CD4-positive, alpha-beta T cell treated with Interferon alpha-2 for 1 hour (primary cell): Measurements from ENCODE around the gene GTF2H4.

Experiments
- DNase-seq, 2 donors: peaks; one replicate each; pipeline ENCODE4 v3.0.0-alpha.2; 2020 to 2022

GTF2H4 gene

DNA sequence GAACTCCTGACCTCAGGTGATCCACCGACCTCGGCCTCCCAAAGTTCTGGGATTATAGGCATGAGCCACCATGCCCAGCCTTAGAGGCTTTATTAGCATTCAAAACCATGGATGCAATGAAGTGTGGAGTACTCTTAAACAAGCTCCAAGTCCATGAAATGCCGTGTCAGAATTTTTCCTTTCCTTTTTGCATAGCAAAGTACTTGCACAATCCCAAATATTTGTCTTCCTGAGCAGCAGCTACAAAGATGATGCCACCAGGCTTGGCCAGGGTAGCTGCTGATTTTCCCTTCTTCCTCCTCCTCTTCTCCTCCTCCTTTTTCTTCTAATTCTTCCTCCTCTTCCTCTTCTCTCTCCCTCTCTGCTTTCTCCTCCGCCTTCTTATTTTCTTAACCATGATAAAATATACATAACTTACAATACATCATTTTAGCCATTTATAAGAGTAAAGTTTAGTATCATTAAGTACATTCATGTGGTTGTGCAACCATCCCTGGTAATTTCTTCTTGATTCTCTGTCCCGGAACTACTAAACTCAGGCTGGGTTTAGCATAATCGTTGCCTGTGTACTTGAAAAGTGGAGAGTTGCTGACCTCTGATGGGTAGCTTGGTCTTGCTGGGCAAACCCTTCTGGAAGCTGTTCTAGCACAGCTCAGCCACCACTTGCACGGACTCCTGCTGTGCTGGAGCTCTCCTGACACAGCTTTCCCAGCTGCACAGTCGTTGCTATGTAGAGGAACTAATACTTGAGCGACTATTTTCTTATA, 53.1 kb downstream of the GTF2H4 start:
- no peak for DNase-seq

DNA sequence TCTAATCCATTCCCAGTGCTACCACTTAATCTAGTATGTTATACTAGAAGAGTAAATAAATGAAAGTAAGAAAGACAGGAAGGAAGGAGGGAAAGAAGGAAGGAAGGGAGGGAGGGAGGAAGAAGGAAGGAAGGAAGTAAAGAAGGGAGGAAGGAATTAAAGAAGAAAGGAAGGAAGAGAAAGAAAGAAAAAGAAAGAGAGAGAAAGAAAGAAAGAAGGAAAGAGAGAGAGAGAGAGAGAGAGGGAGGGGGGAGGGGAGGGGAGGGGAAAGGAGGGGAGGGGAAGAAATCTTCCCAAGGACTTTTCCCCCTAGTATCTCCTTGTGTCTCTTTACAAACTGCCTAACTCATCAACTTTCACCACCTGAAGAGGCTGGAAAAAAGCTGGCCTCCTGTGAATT, 54.7 kb downstream of the GTF2H4 start:
- no peak for DNase-seq

GRCh38 chr6:30963641-30964040, 55.6 kb downstream of the GTF2H4 start:
- no peak for DNase-seq
